A549 (cell line): ENCODE data around the gene RNASE3.

ENCODE experiments used
- EP300 ChIP-seq, 2 experiments: fragments of >200 bp; sonication (Bioruptor Twin); formaldehyde crosslinking; IDR thresholded peaks; 2 replicates in 1 of 2; 3 replicates in 1 of 2; pipeline ENCODE4 v1.6.1; 2016 to 2017
- JUN ChIP-seq, 2 experiments: fragments of >200 bp; sonication (Bioruptor Twin); formaldehyde crosslinking; IDR thresholded peaks; 2 replicates in 1 of 2; 3 replicates in 1 of 2; pipeline ENCODE4 v1.6.1; 2016 to 2017
- MAX ChIP-seq: IDR thresholded peaks from 2 replicates; pipeline ENCODE4 v1.6.1; 2012
- POLR2A ChIP-seq: IDR thresholded peaks from 2 replicates; pipeline ENCODE4 v1.6.1; 2012; ENCODE audit warnings: mild to moderate bottlenecking, low read length
- RAD21 ChIP-seq, 2 experiments: fragments of >200 bp in 1 of 2; sonication (Bioruptor Twin) in 1 of 2; formaldehyde crosslinking in 1 of 2; IDR thresholded peaks in 1 of 2; conservative IDR thresholded peaks in 1 of 2; 2 replicates in 1 of 2; 3 replicates in 1 of 2; pipeline ENCODE4 v1.6.1; 2012 to 2018; ENCODE audit warnings: inconsistent platforms in 1 of 2
- RARB ChIP-seq: fragments of 250-450 bp; sonication (Bioruptor Pico); IDR thresholded peaks from 2 replicates; pipeline ENCODE4 v1.8.0; 2021; ENCODE audit warnings: mild to moderate bottlenecking, moderate library complexity
- RNF2 ChIP-seq: fragments of 200-600 bp; sonication (generic); IDR thresholded peaks from 2 replicates; pipeline ENCODE4 v1.6.1; 2016; ENCODE audit warnings: low read depth, mild to moderate bottlenecking, antibody characterized with exemption, moderate library complexity, borderline replicate concordance
- SMC3 ChIP-seq: fragments of >200 bp; sonication (Bioruptor Twin); formaldehyde crosslinking; IDR thresholded peaks from 3 replicates; pipeline ENCODE4 v1.6.1; 2018; ENCODE audit warnings: inconsistent platforms
- ZFP36 ChIP-seq: fragments of 450-650 bp; IDR thresholded peaks from 2 replicates; pipeline ENCODE4 v1.6.1; 2014; ENCODE audit warnings: borderline replicate concordance; ENCODE audit not compliant: partially characterized antibody
- TF ChIP-seq, protein P1 (sequence below): fragments of >200 bp; sonication (Bioruptor Twin); formaldehyde crosslinking; IDR thresholded peaks from 3 replicates; pipeline ENCODE4 v1.5.1; 2016

GRCh38 chr14:20905676-20906075 is 14.5 kb downstream of the RNASE3 start:
- TF ChIP-seq RNF2 (no peak), JUN (IDR thresholded peaks at IDR 0.05) (no peak), SMC3 (no peak), RARB (no peak), EP300 (IDR thresholded peaks at IDR 0.05) (no peak), POLR2A (no peak), ZFP36 (no peak), RAD21 (conservative IDR thresholded peaks at IDR 0.05 in 1 of 2, IDR thresholded peaks at IDR 0.05 in 1 of 2) (no peak), MAX (no peak)
- TF ChIP-seq, protein P1, sequence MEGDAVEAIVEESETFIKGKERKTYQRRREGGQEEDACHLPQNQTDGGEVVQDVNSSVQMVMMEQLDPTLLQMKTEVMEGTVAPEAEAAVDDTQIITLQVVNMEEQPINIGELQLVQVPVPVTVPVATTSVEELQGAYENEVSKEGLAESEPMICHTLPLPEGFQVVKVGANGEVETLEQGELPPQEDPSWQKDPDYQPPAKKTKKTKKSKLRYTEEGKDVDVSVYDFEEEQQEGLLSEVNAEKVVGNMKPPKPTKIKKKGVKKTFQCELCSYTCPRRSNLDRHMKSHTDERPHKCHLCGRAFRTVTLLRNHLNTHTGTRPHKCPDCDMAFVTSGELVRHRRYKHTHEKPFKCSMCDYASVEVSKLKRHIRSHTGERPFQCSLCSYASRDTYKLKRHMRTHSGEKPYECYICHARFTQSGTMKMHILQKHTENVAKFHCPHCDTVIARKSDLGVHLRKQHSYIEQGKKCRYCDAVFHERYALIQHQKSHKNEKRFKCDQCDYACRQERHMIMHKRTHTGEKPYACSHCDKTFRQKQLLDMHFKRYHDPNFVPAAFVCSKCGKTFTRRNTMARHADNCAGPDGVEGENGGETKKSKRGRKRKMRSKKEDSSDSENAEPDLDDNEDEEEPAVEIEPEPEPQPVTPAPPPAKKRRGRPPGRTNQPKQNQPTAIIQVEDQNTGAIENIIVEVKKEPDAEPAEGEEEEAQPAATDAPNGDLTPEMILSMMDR: no peak
